ENCODE data around the gene ZNF12. TPM values are rescaled to one million over a fixed set of nuclear protein-coding genes. Genes with fewer than 3 reads are reported as not detected.
"Not testable (repeated sequence)": the region's sequence is repeated elsewhere in the genome, so short reads cannot be mapped to it uniquely, and the experiment has no call there.

ZNF12 gene
- total RNA-seq, 1 donor from 2014 or later: 16.1 TPM

DNA sequence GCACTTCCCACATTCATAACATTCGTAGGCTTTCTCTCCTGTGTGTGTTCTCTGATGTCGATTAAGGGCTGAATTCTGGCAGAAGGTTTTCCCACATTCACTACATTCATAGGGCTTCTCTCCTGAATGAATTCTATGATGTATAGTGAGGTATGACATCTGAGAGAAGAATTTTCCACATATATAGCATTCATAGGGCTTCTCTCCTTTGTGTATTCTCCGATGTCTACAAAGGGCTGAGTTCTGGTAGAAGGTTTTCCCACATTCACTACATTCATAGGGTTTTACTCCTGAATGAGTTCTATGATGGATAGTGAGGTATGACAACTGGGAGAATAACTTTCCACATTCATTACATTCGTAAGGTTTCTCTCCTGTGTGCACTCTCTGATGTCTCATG is 15.6 kb downstream of the ZNF12 start:
- Histone ChIP-seq H3K4me3 (ENCODE audit: low read depth, low read length) (no peak overlapping the region), H3K36me3 (ENCODE audit: control insufficient read depth, insufficient read depth, low read length) (peaks cover 9% of the 10 kb centered on the region), H3K27me3 (ENCODE audit: control insufficient read depth, insufficient read depth, low read length) (no peaks in the 10 kb centered on the region)
- no peak for DNase-seq (ENCODE audit: low read depth)
- TF ChIP-seq, protein P1, sequence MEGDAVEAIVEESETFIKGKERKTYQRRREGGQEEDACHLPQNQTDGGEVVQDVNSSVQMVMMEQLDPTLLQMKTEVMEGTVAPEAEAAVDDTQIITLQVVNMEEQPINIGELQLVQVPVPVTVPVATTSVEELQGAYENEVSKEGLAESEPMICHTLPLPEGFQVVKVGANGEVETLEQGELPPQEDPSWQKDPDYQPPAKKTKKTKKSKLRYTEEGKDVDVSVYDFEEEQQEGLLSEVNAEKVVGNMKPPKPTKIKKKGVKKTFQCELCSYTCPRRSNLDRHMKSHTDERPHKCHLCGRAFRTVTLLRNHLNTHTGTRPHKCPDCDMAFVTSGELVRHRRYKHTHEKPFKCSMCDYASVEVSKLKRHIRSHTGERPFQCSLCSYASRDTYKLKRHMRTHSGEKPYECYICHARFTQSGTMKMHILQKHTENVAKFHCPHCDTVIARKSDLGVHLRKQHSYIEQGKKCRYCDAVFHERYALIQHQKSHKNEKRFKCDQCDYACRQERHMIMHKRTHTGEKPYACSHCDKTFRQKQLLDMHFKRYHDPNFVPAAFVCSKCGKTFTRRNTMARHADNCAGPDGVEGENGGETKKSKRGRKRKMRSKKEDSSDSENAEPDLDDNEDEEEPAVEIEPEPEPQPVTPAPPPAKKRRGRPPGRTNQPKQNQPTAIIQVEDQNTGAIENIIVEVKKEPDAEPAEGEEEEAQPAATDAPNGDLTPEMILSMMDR (IDR thresholded peaks at IDR 0.05; ENCODE audit: insufficient read depth, low read length, poor library complexity, severe bottlenecking): no peak

DNA sequence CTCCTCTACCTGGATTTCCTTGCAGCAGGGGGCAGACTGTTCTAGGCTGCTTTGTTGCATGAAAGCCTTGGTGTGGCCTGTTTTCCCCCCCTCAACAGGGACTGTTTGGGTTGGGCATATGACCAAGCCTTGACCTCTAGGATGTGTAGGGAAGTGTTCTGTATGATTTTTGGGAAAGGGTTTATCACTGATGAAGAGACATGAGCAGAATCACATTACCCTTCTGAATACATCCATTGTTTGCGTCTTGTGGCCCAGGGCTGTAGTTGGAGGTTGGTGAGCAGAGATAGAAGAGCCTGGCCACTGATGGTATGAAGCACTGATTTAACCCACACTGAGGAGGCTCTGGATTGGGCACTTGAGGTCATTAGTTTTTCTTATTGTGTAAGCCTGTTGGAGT is 26.6 kb downstream of the ZNF12 start:
- Histone ChIP-seq H3K36me3 (ENCODE audit: control insufficient read depth, insufficient read depth, low read length) (no peaks in the 10 kb centered on the region), H3K27me3 (ENCODE audit: control insufficient read depth, insufficient read depth, low read length) (no peaks in the 10 kb centered on the region), H3K4me3 (ENCODE audit: low read depth, low read length) (no peak overlapping the region)
- DNase-seq (ENCODE audit: low read depth): no peak
- TF ChIP-seq, protein P1 (IDR thresholded peaks at IDR 0.05; ENCODE audit: insufficient read depth, low read length, poor library complexity, severe bottlenecking): no peak

DNA sequence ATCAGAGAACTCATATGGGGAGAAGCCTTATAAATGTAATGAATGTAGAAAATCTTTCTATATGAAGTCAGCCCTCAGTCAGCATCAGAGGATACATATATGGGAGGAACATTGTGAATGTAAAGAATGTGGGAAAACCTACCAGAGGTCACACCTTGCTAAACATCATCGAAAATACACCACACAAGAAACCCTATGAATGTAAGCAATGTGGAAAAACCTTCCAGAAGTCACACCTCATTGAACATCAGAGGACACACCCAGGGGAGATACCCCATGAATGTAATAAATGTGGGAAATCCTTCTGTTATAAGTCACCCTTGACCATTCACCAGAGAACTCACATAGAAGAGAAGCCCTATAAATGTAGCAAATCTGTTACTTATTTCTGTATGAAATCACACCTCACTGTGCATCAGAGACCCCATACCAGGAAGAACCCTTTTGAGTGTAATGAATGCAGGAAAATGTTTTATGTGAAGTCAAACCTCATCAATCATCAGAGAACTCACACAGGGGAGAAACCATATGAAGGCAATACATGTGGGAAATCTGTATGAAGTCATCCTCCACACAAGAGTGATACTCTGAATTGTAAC is 30.8 kb downstream of the ZNF12 start:
- Histone ChIP-seq H3K36me3 (ENCODE audit: control insufficient read depth, insufficient read depth, low read length) (no peaks in the 10 kb centered on the region), H3K27me3 (ENCODE audit: control insufficient read depth, insufficient read depth, low read length) (no peaks in the 10 kb centered on the region), H3K4me3 (ENCODE audit: low read depth, low read length) (no peak overlapping the region)
- no peak for DNase-seq (ENCODE audit: low read depth)
- TF ChIP-seq, protein P1 (IDR thresholded peaks at IDR 0.05; ENCODE audit: insufficient read depth, low read length, poor library complexity, severe bottlenecking): no peak

DNA sequence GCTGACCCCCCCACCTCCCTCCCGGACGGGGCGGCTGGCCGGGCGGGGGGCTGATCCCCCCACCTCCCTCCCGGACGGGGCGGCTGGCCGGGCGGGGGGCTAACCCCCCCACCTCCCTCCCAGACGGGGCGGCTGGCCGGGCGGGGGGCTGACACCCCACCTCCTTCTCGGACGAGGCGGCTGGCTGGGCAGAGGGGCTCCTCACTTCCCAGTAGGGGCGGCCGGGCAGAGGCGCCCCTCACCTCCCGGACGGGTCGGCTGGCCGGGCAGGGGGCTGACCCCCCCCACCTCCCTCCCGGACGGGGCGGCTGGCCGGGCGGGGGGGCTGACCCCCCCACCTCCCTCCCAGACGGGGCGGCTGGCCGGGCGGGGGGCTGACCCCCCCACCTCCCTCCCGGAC is 35.9 kb downstream of the ZNF12 start:
- DNase-seq (ENCODE audit: low read depth); H3K4me3 ChIP-seq (ENCODE audit: low read depth, low read length); H3K36me3 ChIP-seq (ENCODE audit: control insufficient read depth, insufficient read depth, low read length); H3K27me3 ChIP-seq (ENCODE audit: control insufficient read depth, insufficient read depth, low read length): not testable (repeated sequence)

DNA sequence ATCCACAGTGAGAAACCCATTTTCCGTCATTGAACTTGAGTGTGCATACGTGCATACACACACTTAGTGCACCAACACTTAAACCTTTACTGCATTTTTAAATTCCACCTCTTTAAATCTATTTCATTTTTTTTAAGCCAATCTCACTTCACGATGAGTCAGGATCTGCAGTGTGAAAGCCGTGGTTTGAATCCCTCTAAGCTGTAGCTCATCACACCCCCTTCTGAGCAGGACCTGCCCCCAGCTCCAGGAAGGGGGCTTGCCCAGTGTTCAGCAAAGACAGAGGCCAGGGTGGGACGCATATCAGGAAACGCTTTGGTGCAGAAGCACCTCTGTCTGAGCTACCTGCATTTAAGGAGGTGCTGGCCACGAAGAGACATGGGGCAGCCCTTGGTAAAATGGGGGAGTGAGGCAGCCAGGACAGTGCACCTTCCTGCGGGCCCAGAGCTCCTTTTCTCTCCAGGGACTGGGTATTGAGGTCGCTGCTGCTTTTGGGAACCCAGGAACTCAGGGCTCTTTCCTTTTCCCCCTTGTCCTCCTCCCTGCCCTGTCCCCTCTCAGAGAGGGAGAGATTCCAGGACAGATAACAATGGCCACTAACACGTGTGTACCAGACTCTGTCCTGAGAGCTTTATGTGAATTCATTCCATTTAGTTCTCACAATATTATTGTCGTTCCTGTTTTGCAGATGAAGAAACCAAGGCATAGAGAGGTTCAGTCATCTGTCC is 48.0 kb downstream of the ZNF12 start:
- no peak for DNase-seq (ENCODE audit: low read depth)
- no peak overlapping the region for H3K4me3 ChIP-seq (ENCODE audit: low read depth, low read length)
- H3K36me3 ChIP-seq (ENCODE audit: control insufficient read depth, insufficient read depth, low read length): peaks cover 1% of the 10 kb centered on the region
- peaks cover 4% of the 10 kb centered on the region for H3K27me3 ChIP-seq (ENCODE audit: control insufficient read depth, insufficient read depth, low read length)
- TF ChIP-seq, protein P1 (IDR thresholded peaks at IDR 0.05; ENCODE audit: insufficient read depth, low read length, poor library complexity, severe bottlenecking): no peak

DNA sequence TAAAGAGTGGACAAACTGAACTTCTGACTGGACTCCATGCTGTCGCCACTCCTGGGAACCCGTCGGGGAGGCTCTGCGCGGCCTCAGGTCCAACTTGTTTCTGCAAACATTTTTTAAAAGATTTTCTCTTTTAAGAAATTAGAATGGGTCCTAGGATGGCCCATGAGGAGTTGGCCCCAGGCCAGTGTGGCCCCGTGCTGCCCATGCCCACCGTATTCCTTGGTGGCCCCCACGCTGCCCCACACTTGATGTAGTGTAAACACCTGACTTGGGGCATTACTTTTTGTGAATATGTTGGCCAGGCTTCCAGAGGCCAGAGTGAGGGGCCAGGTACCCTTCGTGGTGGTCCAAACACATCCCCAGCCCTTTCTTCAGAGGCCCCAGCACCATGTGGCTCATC is 50.3 kb downstream of the ZNF12 start:
- no peak overlapping the region for H3K4me3 ChIP-seq (ENCODE audit: low read depth, low read length)
- no peak for DNase-seq (ENCODE audit: low read depth)
- H3K36me3 ChIP-seq (ENCODE audit: control insufficient read depth, insufficient read depth, low read length): peaks cover 4% of the 10 kb centered on the region
- peaks cover 4% of the 10 kb centered on the region for H3K27me3 ChIP-seq (ENCODE audit: control insufficient read depth, insufficient read depth, low read length)
- TF ChIP-seq, protein P1 (IDR thresholded peaks at IDR 0.05; ENCODE audit: insufficient read depth, low read length, poor library complexity, severe bottlenecking): no peak
